ENCODE measurements around the gene CCNQ.

The CCNQ gene

GRCh38 chrX:153637121-153638040 is 38.4 kb upstream of the CCNQ start:
- DNase-seq (ENCODE audit: low read depth in 4 of 4, low spot score in 1 of 4): no peak

DNA sequence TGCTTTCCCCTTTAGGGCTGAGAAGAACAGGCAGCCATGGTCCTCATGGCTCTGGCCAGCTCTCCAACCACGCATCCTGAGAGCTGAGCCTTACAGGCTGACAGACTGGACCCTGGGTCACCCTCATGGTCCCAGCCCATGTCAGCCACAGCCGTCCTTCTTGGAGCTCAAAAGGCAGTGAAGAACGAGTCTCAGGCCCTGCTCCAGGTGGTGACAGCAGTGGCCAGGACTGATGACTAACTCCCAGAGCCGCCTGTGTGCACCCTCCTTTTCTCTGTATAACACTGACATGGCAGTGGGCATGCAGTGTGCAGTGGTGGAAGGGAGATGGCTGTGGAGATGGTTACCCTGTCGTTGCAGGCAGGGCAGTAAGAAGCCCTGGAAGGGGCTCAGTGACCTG is 37.8 kb upstream of the CCNQ start:
- no peak for DNase-seq (ENCODE audit: low read depth in 4 of 4, low spot score in 1 of 4)

- no peak for DNase-seq (ENCODE audit: low read depth in 4 of 4, low spot score in 1 of 4)
These were observed 37.1 kb upstream of the CCNQ start for GRCh38 chrX:153635788-153636668.

DNA sequence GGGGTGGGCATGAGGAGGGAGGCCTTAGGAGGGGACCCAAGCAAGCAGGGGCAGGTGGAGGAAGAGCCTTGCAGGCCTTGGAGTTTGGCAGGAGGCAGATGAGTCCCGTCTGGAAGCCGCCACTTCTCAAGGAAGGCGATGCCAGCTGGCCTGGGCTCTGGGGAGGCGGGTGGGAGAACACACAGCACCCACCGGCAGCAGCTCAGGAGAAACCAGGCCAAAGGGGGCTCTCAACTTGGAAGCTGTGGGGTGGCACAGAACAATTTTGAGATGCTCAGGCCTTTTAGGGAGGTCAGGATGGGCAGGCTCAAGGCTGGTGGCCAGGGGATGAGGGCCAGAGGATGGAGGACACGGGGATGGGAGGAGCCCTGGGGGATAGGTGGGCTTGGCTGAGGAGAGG is 36.4 kb upstream of the CCNQ start:
- no peak for DNase-seq (ENCODE audit: low read depth in 4 of 4, low spot score in 1 of 4)

DNA sequence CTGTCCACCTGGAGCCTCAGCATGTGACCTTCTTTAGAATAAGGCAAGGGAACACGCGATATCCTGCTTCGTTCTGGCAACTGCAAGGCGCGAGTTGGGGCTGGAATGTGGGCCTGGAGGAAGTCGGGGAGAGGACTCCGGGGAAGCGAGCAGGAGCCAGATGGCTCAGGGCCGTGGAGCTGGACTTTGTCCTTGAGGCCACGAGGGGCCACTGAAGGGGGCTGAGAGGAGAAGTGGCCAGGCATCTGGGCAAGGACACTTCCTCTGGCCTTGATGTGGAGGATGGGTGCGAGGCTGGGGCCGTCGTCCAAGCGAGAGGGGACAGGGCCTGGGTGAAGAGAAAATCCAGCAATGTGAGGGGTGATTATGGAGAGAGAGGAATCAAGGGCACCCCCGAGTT is 35.9 kb upstream of the CCNQ start:
- DNase-seq (ENCODE audit: low read depth in 4 of 4, low spot score in 1 of 4): no peak

DNA sequence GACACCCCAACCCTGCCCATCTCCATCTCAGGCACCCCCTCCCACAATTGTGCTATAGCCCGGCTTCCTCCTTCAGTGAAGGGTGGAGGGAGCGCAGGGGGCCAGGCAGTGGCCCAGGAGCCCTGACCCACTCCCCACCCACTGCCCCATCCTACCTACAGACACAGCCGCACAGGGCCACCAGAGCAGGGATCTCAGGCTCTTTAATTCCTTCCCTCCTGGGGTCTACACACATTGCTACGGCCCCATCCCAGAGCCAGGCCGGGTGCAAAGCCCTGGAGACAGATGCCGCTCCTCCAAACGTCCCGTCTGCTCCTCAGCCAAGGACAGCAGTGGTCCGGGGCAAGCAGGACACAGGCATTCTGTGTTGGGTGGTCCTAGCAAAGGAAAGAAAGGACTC is 35.3 kb upstream of the CCNQ start:
- no peak for DNase-seq (ENCODE audit: low read depth in 4 of 4, low spot score in 1 of 4)

GRCh38 chrX:153633607-153634180 is 34.8 kb upstream of the CCNQ start:
- DNase-seq (ENCODE audit: low read depth in 4 of 4, low spot score in 1 of 4): no peak

DNA sequence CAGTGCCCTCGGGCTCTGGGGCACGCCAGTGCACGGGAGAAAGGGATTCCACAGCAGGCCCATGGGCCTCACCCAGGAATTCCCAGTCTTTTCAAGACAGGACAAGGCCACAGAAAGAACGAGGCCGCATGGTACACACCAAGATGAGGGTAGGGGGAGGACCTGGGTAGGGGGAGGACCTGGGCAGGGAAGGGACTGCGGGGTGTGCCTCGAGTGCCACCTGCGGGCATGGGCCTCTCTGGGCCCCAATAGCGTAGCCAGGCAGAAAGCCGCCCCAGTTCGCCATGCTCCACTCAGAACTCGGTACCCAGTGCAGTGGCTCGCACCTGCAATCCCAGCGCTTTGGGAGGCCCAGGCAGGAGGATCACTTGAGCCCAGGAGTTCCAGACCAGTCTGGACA is 34.1 kb upstream of the CCNQ start:
- DNase-seq (ENCODE audit: low read depth in 4 of 4, low spot score in 1 of 4): no peak

- no peak for DNase-seq (ENCODE audit: low read depth in 4 of 4, low spot score in 1 of 4)
These were observed 33.6 kb upstream of the CCNQ start for GRCh38 chrX:153632595-153632946.

DNA sequence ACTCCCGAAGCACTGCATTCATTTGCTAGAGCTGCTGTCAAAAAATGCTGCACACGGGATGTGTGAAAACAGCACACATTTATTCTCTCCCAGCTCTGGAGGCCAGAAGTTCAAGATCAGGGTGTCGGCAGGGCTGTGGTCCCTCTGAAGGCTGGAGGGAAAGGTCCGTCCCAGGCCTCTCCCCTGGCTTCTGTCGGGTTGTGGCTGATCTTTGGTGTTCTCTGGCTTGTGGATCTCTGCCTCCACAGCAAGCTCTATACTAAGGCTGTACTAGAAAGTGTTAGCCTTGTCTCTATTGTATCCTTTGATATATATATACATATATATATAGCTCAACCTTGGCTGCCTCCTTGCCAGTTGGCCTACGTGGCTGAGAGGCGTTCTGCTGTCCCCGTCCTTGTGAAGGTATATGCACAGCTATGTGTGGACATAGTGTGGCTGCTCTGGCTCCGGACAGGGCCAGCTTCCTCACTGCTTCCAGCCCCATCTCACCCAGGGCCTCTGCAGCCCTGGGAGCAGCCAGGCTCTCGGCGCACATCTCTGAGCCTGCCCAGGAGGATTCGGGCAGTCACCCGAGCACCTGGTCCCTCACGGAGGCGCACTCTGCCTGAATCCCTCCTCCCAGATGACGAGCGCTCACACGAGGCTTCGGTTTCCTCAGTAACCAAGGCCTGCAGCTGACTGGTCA is 33.1 kb upstream of the CCNQ start:
- DNase-seq (ENCODE audit: low read depth in 4 of 4, low spot score in 1 of 4): no peak

DNA sequence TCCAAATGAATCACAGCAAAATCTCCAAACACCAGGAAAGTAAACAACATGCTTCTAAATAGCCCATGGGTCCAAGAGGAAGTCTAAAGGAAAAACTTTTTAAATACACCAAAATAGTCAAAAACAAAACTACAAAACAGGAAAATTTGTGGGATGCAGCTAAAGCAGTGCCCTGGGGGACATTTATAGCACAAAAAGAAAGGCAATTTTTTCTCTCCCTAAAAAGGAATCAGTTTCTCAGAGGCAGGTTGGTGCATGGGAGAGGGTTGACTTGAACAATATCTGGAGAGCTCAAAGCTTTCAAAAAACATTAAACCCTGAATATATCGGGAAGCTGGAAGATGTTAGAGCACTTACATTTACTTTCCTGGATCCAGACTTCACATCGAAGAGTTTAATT is 32.4 kb upstream of the CCNQ start:
- no peak for DNase-seq (ENCODE audit: low read depth in 4 of 4, low spot score in 1 of 4)

- no peak for DNase-seq (ENCODE audit: low read depth in 4 of 4, low spot score in 1 of 4)
These were observed 29.7 kb upstream of the CCNQ start for GRCh38 chrX:153628665-153629064.

GRCh38 chrX:153628129-153628528 is 29.2 kb upstream of the CCNQ start:
- DNase-seq (ENCODE audit: low read depth in 4 of 4, low spot score in 1 of 4): no peak

DNA sequence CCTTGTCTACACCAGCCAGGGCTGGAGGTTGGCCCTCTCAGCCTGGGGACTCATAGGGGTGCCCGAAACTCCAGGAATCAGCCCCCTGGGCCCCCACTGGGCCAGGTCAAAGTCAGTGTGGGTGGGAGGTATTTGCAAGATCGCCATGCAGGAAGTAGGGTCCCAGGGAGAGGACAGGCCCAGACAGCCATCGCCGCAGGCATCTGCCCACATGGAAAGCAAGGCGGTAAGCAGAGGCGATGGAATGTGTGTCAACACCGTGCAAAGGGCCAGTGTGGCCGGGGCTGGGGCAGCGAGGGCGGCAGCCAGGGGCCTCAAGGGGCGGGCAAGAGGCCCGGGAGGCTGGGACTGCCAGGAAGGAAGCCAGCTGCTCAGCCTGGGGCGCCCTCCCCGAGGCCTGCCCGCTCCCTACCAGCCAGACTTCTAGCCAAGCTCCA is 28.8 kb upstream of the CCNQ start:
- DNase-seq (ENCODE audit: low read depth in 4 of 4, low spot score in 1 of 4): no peak

DNA sequence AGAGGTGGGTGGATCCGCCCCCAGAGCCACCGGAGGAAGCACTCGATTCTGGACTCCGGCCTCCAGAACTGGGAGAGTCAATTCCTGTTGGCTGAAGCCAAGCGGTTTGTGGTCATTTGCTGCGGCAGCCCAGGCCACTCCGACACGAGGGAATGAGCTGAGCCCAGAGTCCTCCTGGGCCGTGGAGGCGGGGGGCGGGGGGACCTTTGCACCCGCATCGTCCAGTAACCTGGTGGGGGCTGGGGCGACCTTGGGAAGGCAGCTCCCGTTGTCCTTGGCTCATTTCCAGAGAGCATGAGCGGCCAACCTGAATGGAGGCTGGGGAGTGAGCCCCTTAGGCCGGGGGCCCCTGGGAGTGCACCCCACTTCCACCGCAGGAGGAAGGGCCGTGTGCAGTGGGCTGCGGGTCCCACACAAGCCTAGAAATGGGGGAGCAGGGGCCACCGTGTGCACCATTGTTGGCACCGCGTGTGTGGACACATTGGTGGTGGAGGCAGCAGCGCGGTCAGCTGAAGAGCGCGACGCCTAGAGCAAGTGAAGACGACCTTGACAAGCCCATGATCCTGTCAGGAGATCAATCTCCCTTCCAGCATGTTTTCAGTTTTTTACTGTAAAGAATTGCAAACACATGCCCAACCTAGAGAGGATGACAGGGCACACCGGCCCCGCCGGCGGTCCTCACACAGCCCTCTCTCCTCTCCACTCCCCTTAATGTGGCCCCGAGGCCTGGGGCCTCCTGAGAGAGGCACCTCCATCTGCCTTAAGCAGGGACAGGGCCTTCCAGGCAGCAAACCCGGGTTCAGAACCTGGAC is 28.1 kb upstream of the CCNQ start:
- DNase-seq (ENCODE audit: low read depth in 4 of 4, low spot score in 1 of 4): no peak

GRCh38 chrX:153626025-153626633 is 27.2 kb upstream of the CCNQ start:
- DNase-seq (ENCODE audit: low read depth in 4 of 4, low spot score in 1 of 4): no peak

GRCh38 chrX:153625271-153626024 is 26.5 kb upstream of the CCNQ start:
- no peak for DNase-seq (ENCODE audit: low read depth in 4 of 4, low spot score in 1 of 4)

DNA sequence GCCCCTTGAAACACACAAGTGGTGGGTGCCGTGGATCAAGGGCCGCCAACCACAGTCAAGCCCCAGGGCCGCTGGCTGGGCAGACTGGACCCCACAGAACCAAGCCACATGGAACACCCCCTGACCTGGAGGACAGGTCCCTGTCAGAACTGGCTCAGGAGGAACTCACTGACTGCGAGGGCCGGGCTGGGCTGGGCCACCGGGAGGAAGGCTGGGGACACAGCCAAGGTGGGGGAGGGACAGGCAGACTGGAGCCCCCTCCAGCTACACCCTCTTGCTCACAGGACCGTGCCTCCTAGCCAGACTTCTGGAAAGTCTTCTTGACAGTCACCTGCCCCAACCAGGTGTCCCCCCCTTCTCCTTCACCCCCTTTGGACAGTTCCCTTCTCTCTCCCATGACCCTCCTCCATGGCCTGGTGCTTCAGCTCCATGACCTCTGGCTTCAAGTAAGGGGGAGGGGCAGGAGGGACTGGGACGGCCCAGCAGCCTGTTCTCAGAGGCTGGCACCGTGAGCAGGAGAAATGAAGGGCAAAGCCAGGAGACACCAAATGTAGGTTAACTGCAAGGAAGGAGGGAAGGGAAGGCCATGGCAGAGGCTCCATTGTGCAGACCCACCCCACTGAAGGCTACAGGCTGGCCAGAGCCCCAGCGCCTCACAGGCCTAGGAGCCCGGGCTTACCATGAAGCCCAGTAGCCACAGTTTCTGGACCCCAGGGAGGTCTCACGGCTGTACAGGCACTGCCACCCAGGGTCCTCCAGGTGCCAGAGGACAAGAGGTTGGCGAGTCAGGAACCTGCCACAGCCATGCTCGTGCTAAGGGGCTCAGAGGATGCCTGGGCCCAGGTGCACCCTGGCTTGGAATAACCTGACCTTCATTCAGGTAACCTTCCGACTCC is 25.5 kb upstream of the CCNQ start:
- DNase-seq (ENCODE audit: low read depth in 4 of 4, low spot score in 1 of 4): no peak
